ENCODE results near the gene SLC7A8.

Gene SLC7A8

GRCh38 chr14:23086565-23086964 lies 96.9 kb downstream of the SLC7A8 start:
- Histone ChIP-seq H3K4me1 (ENCODE audit: control insufficient read depth, low read length) (no peaks in the 10 kb centered on the region), H3K27ac (ENCODE audit: low read depth, low read length) (no peak overlapping the region), H3K27me3 (ENCODE audit: control insufficient read depth, low read length) (no peaks in the 10 kb centered on the region), H3F3A (ENCODE audit: control insufficient read depth, insufficient read depth) (no peaks in the 10 kb centered on the region), H3K4me2 (ENCODE audit: low read length) (no peak overlapping the region), H3K9me2 (replicated peaks; ENCODE audit: control insufficient read depth, low read length) (no peaks in the 10 kb centered on the region), H3K36me3 (ENCODE audit: control insufficient read depth, low read length) (peaks cover 95% of the 10 kb centered on the region), H3K4me3 (ENCODE audit: low read length) (no peak overlapping the region), H4K20me1 (ENCODE audit: control insufficient read depth, insufficient read depth, low read depth, low read length) (no peaks in the 10 kb centered on the region), H3K9me3 (ENCODE audit: control insufficient read depth, insufficient read depth, low read length) (no peaks in the 10 kb centered on the region), H3K79me2 (ENCODE audit: control insufficient read depth, low read length) (peaks cover 15% of the 10 kb centered on the region)
- TF ChIP-seq CTCF (IDR thresholded peaks at IDR 0.05; ENCODE audit: low read depth, low read length, poor library complexity, severe bottlenecking) (no peak), EZH2phosphoT487 (IDR thresholded peaks at IDR 0.05; ENCODE audit: borderline replicate concordance, low read length) (no peak)

- peaks cover 96% of the 10 kb centered on the region for H3K36me3 ChIP-seq (ENCODE audit: control insufficient read depth, low read length)
- no peaks in the 10 kb centered on the region for H3K27me3 ChIP-seq (ENCODE audit: control insufficient read depth, low read length)
- H4K20me1 ChIP-seq (ENCODE audit: control insufficient read depth, insufficient read depth, low read depth, low read length), result no peaks in the 10 kb centered on the region
- H3K9me2 ChIP-seq (replicated peaks; ENCODE audit: control insufficient read depth, low read length), result no peaks in the 10 kb centered on the region
- 0 out of 2 replicates have a peak, but pooled peaks cover 3% of the 10 kb centered on the region for H3F3A ChIP-seq (ENCODE audit: control insufficient read depth, insufficient read depth)
- no peaks in the 10 kb centered on the region for H3K9me3 ChIP-seq (ENCODE audit: control insufficient read depth, insufficient read depth, low read length)
- no peak overlapping the region for H3K4me3 ChIP-seq (ENCODE audit: low read length)
- no peaks in the 10 kb centered on the region for H3K4me1 ChIP-seq (ENCODE audit: control insufficient read depth, low read length)
- H3K27ac ChIP-seq (ENCODE audit: low read depth, low read length), result no peak overlapping the region
- H3K4me2 ChIP-seq (ENCODE audit: low read length), result no peak overlapping the region
- no peak for TF ChIP-seq EZH2phosphoT487 (IDR thresholded peaks at IDR 0.05; ENCODE audit: borderline replicate concordance, low read length)
- no peak for TF ChIP-seq CTCF (IDR thresholded peaks at IDR 0.05; ENCODE audit: low read depth, low read length, poor library complexity, severe bottlenecking)
- H3K79me2 ChIP-seq (ENCODE audit: control insufficient read depth, low read length), result peaks cover 9% of the 10 kb centered on the region; the same call in 1 of the 2 replicates
Measured at GRCh38 chr14:23085458-23085857, 98.0 kb downstream of the SLC7A8 start.

GRCh38 chr14:23080474-23080873 lies 103.0 kb downstream of the SLC7A8 start:
- Histone ChIP-seq H3K36me3 (ENCODE audit: control insufficient read depth, low read length) (peaks cover 97% of the 10 kb centered on the region), H3K79me2 (ENCODE audit: control insufficient read depth, low read length) (0 out of 2 replicates have a peak, but pooled peaks cover 3% of the 10 kb centered on the region), H3K4me2 (ENCODE audit: low read length) (no peak overlapping the region), H3K27ac (ENCODE audit: low read depth, low read length) (no peak overlapping the region), H3K27me3 (ENCODE audit: control insufficient read depth, low read length) (no peaks in the 10 kb centered on the region), H3K4me1 (ENCODE audit: control insufficient read depth, low read length) (no peaks in the 10 kb centered on the region), H4K20me1 (ENCODE audit: control insufficient read depth, insufficient read depth, low read depth, low read length) (no peaks in the 10 kb centered on the region), H3K9me2 (replicated peaks; ENCODE audit: control insufficient read depth, low read length) (no peaks in the 10 kb centered on the region), H3K9me3 (ENCODE audit: control insufficient read depth, insufficient read depth, low read length) (no peaks in the 10 kb centered on the region), H3F3A (ENCODE audit: control insufficient read depth, insufficient read depth) (peaks cover 20% of the 10 kb centered on the region), H3K4me3 (ENCODE audit: low read length) (no peak overlapping the region)
- no peak for TF ChIP-seq CTCF (IDR thresholded peaks at IDR 0.05; ENCODE audit: low read depth, low read length, poor library complexity, severe bottlenecking)
- no peak for TF ChIP-seq EZH2phosphoT487 (IDR thresholded peaks at IDR 0.05; ENCODE audit: borderline replicate concordance, low read length)

Measured in DOHH2 (cell line).